Tibial nerve (tissue), 4 donors: ENCODE measurements around the gene ALS2. TPM values are rescaled to one million over a fixed set of nuclear protein-coding genes. Genes with fewer than 3 reads are reported as not detected.
"Not testable (repeated sequence)": the region's sequence is repeated elsewhere in the genome, so short reads cannot be mapped to it uniquely, and the experiment has no call there.

Experiments used
- DNase-seq, 2 donors: peaks; one replicate each; pipeline ENCODE4 v3.0.0-alpha.2; 2019; ENCODE audit warnings: low spot score in 2 of 2
- H3K27ac ChIP-seq, 4 donors: fragments of 200-600 bp; sonication (generic) in 3 of 4; one replicate each; pipeline ENCODE4 v1.5.1; 2017 to 2019; ENCODE audit warnings: mild to moderate bottlenecking in 1 of 4
- H3K27me3 ChIP-seq, 2 donors: fragments of 200-600 bp; sonication (generic) in 1 of 2; one replicate each; pipeline versions ENCODE4 v1.5.1 to v1.6.0; 2017 to 2019
- H3K36me3 ChIP-seq, 3 donors: fragments of 200-600 bp; sonication (generic); one replicate each; pipeline ENCODE4 v1.5.1; 2018 to 2019
- H3K4me1 ChIP-seq, 4 donors: fragments of 200-600 bp; sonication (generic) in 3 of 4; one replicate each; pipeline ENCODE4 v1.5.1; 2017 to 2019
- H3K4me3 ChIP-seq, 4 donors: fragments of 200-600 bp; sonication (generic) in 3 of 4; one replicate each; pipeline ENCODE4 v1.5.1; 2017 to 2019; ENCODE audit warnings: mild to moderate bottlenecking in 1 of 4, moderate library complexity in 1 of 4
- H3K9me3 ChIP-seq, 4 donors: fragments of 200-600 bp; sonication (generic) in 3 of 4; one replicate each; pipeline ENCODE4 v1.5.1; 2017 to 2019
- CTCF ChIP-seq, 5 experiments: fragments of 200-600 bp in 3 of 5; fragments of 450-650 bp in 2 of 5; sonication (generic) in 3 of 5; IDR thresholded peaks; one replicate each; pipeline ENCODE4 v1.5.1; 2016 to 2019; ENCODE audit warnings: antibody characterized with exemption in 5 of 5, mild to moderate bottlenecking in 3 of 5, moderate library complexity in 2 of 5
- EP300 ChIP-seq, 2 donors: sonication (generic); formaldehyde crosslinking; IDR thresholded peaks; one replicate each; pipeline ENCODE4 v1.6.1; 2017; ENCODE audit warnings: antibody characterized with exemption in 2 of 2, mild to moderate bottlenecking in 1 of 2
- POLR2A ChIP-seq, 2 donors: fragments of 450-650 bp; IDR thresholded peaks; one replicate each; pipeline ENCODE4 v1.6.1; 2017; ENCODE audit warnings: antibody characterized with exemption in 2 of 2, mild to moderate bottlenecking in 2 of 2, moderate library complexity in 2 of 2
- WGBS, 2 donors: methylation state at CpG; one replicate each; pipeline ENCODE4 v1.1.5; 2018; 5-methylcytosine and 5-hydroxymethylcytosine counted together
- total RNA-seq, 4 donors: library from RNA; depleted of rRNA; stranded (reverse); fragments of >200 nt; gene quantifications; one replicate each; pipeline ENCODE4 v1.1.0, GENCODE V29; 2016

ALS2 gene
- total RNA-seq, 4 donors from 2014 or later: 23.5 to 35.8 (median 34.8) TPM

DNA sequence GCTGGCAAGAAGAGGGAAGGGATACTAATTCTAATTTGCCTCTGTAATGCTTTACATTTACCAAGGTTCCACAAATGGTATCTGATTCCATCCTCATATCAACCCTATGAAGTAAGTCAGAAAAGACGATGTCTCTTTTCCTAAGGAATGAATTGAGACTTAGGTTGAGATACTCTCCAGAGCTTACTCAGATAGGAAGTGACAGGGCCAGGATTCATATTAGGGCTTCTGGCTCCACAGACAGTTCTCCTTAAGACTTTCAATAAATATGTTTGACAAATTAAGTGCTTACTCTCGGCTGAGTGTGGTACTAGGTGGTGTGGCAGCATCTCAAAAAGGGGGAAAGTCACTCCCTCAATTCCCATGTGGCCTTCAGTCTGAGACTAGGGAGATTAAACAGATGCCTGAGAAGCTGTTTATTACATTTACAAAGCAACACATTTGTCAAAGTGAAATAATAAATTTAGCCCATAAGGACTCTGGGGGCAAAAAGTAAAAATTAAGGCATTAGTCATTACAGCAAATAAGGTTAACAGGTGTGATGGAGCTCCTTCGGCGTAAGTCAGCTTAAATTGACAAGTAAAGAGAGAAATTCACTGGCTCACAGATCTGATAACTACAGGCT lies 39.8 kb upstream of the ALS2 start:
- Histone ChIP-seq H3K4me3 (no peak overlapping the region), H3K27ac (no peak overlapping the region), H3K4me1 (no peaks in the 10 kb centered on the region), H3K36me3 (no peaks in the 10 kb centered on the region), H3K27me3 (no peaks in the 10 kb centered on the region), H3K9me3 (no peaks in the 10 kb centered on the region)
- no peak for TF ChIP-seq POLR2A (IDR thresholded peaks at IDR 0.05)
- no peak for TF ChIP-seq EP300 (IDR thresholded peaks at IDR 0.05)
- TF ChIP-seq CTCF (IDR thresholded peaks at IDR 0.05): no peak
- WGBS, 2 donors: 81% methylated on average over 4 of the region's 4 CpGs
- DNase-seq: no peak

GRCh38 chr2:201816657-201817575 lies 36.2 kb upstream of the ALS2 start:
- Histone ChIP-seq H3K4me3 (no peak overlapping the region), H3K36me3 (no peaks in the 10 kb centered on the region), H3K27ac (no peak overlapping the region), H3K4me1 (peaks cover 0 to 2% (median 0%) of the 10 kb centered on the region in 4 donors), H3K27me3 (no peaks in the 10 kb centered on the region), H3K9me3 (no peaks in the 10 kb centered on the region)
- TF ChIP-seq POLR2A (IDR thresholded peaks at IDR 0.05): no peak
- 53 to 73% methylated on average over 5 of the region's 5 CpGs for WGBS, 2 donors
- no peak for DNase-seq

- H3K9me3 ChIP-seq: no peaks in the 10 kb centered on the region
- no peak overlapping the region for H3K27ac ChIP-seq
- no peak overlapping the region for H3K4me3 ChIP-seq
- DNase-seq: no peak
- no peak for TF ChIP-seq EP300 (IDR thresholded peaks at IDR 0.05)
- TF ChIP-seq POLR2A (IDR thresholded peaks at IDR 0.05): no peak
- no peak for TF ChIP-seq CTCF (IDR thresholded peaks at IDR 0.05)
- H3K27me3 ChIP-seq: no peaks in the 10 kb centered on the region
- no peaks in the 10 kb centered on the region for H3K36me3 ChIP-seq
- peaks cover 0 to 2% (median 0%) of the 10 kb centered on the region in 4 donors for H3K4me1 ChIP-seq
- 66 to 68% methylated on average over 9 of the region's 9 CpGs for WGBS, 2 donors
These were observed 33.4 kb upstream of the ALS2 start for GRCh38 chr2:201813996-201814760.

- H3K27ac ChIP-seq, DNase-seq: not testable (repeated sequence)
These were observed 29.9 kb upstream of the ALS2 start for GRCh38 chr2:201810604-201811003.

DNA sequence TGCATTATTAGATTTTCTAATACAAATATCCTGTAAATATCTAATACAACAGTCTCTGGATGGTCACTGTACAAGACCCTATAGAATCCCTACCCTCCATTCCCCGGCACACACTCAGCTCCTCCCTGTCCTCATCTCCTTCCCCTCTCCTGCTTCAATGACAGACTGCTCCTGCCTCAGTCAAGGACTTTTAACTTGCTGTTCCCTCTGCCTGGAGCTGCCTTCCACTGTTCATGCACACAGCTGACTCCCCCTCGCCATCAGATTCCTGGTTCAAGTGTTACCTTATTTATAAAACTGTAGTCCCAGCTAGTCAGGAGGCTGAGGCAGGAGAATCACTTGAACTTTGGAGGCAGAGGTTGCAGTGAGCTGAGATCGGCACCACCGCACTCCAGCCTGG lies 28.9 kb upstream of the ALS2 start:
- H3K27me3 ChIP-seq: no peaks in the 10 kb centered on the region
- 70 to 83% methylated on average over 3 to 4 of the region's 4 CpGs for WGBS, 2 donors
- DNase-seq: no peak
- H3K27ac ChIP-seq: no peak overlapping the region
- no peak overlapping the region for H3K4me3 ChIP-seq
- H3K9me3 ChIP-seq: no peaks in the 10 kb centered on the region
- no peaks in the 10 kb centered on the region for H3K36me3 ChIP-seq
- TF ChIP-seq POLR2A (IDR thresholded peaks at IDR 0.05) (no peak), CTCF (IDR thresholded peaks at IDR 0.05) (no peak), EP300 (IDR thresholded peaks at IDR 0.05) (no peak)
- peaks cover 0 to 30% (median 3%) of the 10 kb centered on the region in 4 donors for H3K4me1 ChIP-seq

More at GRCh38 chr2:201810604-201811003, 29.9 kb upstream of the ALS2 start:
- H3K4me3 ChIP-seq, H3K27me3 ChIP-seq, H3K36me3 ChIP-seq, H3K9me3 ChIP-seq: not testable (repeated sequence)
- H3K4me1 ChIP-seq: peaks cover 0 to 30% (median 3%) of the 10 kb centered on the region in 4 donors
- WGBS, 2 donors: 95 to 96% methylated on average over 7 of the region's 7 CpGs
